ENCODE measurements around the gene OR9Q1. TPM values are rescaled to one million over a fixed set of nuclear protein-coding genes. Genes with fewer than 3 reads are reported as not detected.

Gene OR9Q1
- total RNA-seq, 1 donor from 2014 or later = not detected

DNA sequence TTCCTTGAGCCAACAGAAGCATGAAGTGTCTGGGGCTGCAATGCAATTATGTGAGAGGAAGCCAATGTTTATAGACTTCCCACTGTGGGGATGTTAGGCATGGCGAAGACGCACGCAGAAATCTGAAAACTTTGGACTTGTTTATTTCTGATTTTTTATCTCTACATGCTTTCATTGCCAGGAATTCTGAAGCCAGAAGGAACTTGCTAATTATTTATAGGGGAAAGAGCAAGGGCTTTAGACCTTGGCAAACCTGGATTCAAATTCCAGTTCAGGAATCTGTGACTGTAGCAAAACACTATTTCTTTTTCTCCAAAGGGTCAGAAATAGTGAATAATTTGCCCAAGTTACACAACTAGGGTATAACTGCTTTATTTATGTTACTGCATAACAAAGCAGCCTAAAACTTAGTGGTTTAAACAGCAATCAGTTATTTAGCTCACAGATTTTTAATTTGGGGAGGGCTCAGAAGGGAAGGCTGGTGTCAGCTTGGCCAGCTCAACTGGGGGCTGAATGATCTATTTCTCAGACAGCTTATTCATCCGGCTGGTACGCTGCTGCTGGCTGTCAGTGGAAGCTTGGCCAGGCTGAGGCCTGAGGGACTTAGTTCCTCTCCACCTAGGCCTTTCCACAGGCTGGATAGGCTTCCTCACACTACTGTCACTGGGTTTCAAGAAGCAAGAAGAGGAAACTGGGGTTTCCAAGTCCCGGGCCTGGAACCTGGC is 5.2 kb downstream of the OR9Q1 start:
- intact Hi-C loops (cut with DNase I) = no loop called here
- DNase-seq (ENCODE audit: low spot score) = no peak

DNA sequence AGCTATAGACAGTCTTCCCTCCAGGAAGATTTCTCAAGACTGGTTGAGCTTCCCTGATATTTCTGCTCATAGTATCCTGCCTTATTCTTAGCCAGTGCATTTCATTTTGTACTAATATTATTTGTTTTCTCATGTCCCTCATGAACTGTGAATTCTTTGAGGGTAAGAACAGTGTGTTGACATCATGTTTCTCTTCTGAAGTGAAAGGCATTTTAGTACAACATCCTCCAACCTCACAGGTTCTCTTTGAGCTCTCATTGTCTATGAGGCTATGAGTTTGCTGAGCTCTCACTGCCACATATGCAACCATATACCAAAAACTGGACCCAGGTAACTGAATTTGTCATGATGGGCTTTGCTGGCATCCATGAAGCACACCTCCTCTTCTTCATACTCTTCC is 7.0 kb downstream of the OR9Q1 start, which contains the start of gene OR6Q1:
OR6Q1 (plus strand) TSS at position 301 of the 400 bp plus-strand sequence; CDS start at position 301, 0 bp downstream.
- DNase-seq (ENCODE audit: low spot score) = no peak
- intact Hi-C loops (cut with DNase I) = no loop called here

DNA sequence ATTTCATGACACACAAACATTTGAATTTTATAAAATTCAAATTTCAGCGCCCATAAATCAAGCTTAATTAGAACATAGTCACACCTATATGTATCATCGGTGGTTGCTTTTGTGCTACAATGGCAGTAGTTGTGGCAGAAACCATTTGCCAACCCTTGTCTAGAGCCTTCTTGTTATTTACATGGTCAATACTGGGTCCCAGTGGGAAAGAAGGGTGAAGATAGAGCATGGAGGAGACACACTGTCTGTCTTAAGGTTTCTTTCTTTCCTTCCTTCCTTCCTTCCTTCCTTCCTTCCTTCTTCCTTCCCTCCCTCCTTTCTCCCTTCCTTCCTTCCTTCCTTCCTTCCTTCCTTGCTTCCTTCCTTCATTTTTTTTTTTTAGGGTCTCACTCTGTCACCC is 10.8 kb downstream of the OR9Q1 start:
- DNase-seq (ENCODE audit: low spot score) = no peak
- intact Hi-C loops (cut with DNase I) = no loop called here

DNA sequence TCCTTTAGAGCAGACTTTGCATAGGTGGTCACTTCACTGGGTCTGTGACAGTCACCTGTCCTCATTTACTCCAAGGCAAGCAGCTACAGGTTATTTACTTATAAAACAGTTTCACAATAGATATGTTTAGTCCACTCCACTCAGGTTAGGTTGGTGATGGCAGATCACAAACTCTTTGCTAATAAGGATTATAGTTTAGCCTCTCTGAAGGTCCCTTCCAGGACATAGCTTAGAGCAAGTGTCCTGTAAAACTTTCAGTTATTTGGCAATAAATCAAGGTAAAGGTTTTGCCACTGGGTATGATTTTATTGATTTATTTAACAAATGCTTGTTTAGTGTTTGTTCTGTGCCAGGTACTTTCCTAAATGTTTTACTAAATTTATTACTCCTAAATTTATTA is 15.9 kb downstream of the OR9Q1 start:
- intact Hi-C loops (cut with DNase I) = no loop called here

DNA sequence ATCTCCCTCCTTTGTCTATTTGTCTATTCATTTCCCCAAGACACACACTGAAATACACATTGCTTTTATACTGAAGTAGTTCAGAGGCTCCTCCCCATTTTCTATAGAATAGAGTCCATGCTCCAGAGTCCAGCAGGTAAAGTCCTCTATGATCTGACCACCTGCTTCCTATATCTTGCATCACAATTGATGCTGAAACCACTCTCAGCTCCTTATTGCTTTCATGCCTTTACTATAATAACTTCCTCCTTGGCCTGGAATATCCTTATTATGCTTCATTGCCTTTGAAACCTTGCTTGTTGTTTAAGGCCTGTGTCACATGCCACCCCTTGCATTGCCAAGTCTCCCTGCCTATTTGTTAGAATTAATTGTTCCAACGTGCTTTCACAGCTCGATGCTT is 19.7 kb downstream of the OR9Q1 start:
- DNase-seq (ENCODE audit: low spot score) = no peak
- intact Hi-C loops (cut with DNase I) = no loop called here

More for the DNA sequence above, 15.9 kb downstream of the OR9Q1 start:
- DNase-seq (ENCODE audit: low spot score) = no peak

DNA sequence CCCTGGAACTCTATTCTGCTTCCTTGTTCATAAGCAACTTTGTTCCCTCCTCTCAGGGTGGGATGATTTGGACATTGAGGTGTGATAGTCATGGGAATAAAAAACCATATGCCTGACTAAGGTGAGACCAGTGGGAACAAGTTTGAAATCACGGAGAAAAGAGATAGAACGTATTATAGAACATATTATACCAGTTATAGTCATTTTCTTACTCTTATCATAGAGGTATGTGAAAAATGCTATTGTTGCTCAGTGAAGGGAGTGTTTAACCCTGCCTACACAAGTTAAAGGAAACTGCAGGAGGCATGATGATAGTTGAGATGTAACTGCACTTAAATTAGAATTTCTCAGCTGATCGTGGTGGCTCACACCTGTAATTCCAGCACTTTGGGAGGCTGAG is 22.6 kb downstream of the OR9Q1 start:
- intact Hi-C loops (cut with DNase I) = no loop called here
- DNase-seq (ENCODE audit: low spot score) = no peak

DNA sequence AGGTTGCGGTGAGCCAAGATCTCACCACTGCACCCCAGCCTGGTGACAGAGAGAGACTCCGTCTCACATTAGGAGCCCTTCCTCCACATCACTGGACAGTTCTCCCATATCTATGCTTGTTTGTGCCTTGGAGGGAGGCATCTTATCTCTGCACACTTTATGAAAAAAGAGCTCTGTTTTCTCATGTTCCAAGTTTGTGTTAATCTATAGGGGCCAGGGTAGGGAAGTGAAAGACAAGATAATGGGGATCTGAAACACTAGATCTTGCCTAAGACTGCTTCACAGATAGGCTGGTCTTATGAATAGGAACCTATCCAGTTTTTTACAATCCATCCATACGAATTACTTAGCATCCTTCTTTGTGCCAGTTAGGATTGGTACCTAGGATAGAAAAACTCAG is 24.1 kb downstream of the OR9Q1 start:
- no peak for DNase-seq (ENCODE audit: low spot score)
- intact Hi-C loops (cut with DNase I) = no loop called here

DNA sequence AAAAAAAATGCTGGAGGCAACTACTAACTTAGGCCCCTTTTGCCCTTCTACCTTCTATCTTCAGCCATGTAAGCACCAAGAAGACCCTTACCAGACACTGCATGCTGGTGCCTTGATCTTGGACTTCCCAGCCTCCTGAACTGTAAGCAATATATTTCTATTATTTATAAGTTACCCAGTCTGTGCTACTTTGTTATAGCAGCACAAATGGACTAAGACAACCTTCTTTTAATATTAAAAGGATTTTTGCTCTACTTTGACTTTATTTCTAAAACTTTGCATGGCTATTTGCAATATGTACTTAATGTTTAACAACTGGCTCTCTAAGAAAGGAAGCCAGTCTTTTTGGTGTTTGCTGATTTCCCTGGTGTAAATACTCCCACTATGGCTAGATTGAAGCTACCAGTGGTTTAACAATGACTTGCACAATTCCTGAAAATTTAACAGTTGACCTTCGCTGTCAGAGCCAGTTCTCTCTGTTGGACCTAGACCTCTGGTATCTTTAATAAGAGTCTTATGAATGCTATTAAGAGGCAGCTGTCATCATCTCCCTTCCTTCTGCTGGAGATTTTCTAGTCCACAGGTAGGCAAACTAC is 32.2 kb downstream of the OR9Q1 start:
- intact Hi-C loops (cut with DNase I) = no loop called here
- DNase-seq (ENCODE audit: low spot score) = no peak

DNA sequence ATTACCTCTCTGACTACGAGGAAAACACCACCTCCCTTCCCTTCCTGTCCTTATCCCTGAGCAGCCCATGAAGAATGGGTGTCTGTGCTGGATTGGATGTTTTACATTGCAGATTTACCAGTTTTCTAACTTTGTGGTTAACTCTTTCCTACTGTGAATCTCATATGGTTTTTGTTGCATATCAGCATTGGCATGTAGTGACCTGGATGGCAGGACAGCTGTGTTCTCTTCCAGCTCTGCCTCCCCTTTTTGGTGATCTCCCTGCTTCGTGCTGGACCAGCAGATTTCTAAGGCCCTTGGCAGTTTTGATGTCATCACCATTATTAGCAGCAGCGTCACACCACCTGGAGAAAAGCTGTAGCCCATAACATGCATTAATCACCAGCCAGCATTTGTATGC is 33.8 kb downstream of the OR9Q1 start:
- DNase-seq (ENCODE audit: low spot score) = no peak
- intact Hi-C loops (cut with DNase I) = no loop called here

DNA sequence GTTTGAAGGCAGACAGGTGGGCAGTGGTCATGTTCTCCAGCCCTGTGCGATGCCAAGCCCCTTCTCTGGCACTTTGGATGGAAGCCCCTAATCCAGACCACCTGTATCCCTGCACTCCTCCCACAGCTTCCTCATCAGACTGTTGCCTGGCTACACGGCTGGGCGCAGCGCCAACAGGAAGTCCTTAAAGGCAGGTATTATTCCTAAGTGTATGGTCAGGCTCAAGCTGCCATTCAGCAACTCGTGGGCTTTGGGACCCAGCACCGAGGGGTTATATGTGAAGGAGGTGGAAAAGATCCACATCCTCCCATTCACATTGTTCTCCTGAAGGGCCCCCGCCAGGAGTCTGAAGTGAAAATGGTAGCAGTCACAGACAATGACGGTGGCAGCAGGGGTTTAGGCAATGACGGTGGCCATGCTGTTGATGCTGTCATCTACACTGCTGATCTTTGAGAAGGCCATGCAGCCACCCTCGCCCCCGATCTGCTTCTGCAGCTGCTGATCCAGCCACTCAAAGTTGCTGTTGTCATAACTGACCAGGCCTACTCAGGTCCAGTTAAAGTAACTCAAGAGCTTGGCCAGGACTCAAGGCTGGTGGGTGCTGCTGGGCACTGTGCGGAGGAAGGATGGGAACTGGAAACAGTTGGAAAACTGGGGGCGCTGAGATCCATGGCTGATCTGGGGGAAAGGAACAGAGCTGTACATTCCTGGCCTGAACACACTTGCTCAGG is 34.8 kb downstream of the OR9Q1 start:
- intact Hi-C loops (cut with DNase I) = no loop called here
- DNase-seq (ENCODE audit: low spot score) = no peak

DNA sequence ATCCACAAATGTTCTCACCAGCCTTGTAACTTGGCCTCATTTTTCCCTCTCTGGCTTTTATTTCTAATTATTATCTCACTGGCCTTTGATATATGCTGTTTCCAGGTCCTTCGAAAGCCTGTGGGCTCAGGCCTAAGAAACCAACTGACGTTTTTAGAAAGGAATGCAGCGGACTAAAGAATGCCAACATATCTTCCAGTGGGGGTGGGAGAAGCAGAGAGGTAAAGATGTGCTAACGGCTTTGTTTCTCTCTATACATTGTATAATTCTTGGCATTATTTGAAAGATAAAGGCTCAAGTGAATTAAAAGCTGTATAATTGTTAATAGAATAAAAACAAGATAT is 35.3 kb downstream of the OR9Q1 start:
- intact Hi-C loops (cut with DNase I) = no loop called here
- DNase-seq (ENCODE audit: low spot score) = no peak

DNA sequence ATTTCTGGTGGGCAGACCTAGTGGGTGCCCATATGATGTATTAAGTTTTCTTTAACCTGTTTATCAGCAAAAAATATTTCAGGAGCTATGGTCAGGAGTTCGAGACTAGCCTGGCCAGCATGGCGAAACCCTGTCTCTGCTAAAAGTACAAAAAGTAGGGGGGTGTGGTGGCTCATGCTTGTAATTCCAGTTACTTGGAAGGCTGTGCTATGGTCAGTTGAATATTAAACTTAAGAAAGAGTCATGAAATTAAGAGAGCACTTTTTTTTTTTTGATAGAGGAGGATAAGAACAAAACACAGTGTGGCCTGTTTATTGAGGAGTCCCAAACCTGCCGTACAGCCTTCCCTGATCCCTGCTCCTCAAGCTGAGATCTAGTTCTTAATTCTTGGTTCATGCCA is 36.9 kb downstream of the OR9Q1 start:
- no peak for DNase-seq (ENCODE audit: low spot score)
- intact Hi-C loops (cut with DNase I) = no loop called here

DNA sequence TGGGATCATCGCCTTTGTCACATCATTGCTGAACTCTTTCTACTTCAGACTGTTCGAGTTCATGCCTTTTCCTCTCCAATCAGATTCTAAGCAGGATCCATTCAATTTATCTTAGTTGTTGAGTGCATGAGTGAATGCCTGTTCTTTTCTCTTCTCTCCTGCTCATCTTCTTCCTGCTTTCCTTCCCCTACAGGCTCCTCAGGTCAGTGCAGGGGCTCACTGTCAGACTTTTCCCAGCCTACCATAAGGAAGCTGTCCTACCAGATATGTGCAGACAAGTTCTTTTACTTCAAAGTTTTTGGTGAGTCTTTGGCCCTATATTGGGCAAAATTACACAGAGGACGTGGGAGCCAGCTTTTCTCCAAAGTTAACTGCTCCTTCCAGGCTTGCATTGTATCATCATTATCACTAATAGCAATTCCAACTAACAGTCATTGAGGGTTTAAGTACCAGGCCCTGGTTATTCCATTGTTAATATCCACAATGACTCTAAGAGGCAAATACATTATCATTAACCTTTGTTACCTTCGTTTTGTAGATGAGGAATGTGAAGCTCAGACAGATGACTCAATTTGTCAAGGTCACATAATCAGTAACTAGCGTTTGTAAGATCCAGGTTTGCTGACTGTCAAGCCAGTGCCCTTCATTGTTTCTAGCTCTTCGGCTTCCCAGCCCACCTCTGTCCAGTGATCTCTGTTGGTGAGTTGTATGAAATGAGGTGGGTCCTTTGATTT is 37.4 kb downstream of the OR9Q1 start:
- no peak for DNase-seq (ENCODE audit: low spot score)
- intact Hi-C loops (cut with DNase I) = no loop called here

DNA sequence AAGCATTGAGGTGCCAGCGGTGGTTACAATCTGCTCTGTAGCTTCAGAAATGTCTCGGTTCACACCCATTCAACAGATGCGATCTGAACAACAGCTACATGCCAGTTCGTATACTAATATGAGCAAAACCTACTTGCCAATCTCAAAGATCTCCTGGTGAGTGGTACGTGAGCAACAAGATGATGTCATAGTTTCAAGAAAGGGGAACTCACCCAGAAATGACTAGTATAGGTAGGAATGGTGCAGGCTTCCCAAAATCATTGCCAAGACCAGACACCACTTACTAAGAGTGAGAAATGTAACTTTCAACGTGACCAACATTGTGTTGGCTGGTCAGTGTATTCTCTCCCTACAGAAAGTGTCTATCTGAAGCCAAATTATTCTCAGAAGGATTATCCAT is 38.1 kb downstream of the OR9Q1 start:
- intact Hi-C loops (cut with DNase I) = no loop called here
- no peak for DNase-seq (ENCODE audit: low spot score)

DNA sequence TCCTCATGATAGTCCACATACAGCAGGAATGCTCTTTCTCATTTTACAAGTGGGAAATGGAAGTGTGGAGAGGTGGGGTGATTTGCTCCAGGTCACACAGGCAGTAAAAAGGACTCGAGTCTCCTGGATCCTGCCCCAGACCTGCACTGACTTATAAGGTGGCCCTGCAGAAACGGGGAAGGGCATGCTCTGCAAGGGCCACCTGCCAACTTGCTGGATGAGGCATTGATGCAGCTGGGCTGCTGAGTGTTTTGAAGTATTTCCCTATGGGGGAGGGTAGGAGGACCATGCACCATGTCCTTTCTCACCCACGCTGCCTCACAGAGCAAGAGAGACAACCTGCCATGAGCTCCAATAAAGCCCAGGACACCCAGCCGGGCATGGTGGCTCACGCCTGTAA is 44.0 kb downstream of the OR9Q1 start:
- DNase-seq (ENCODE audit: low spot score) = no peak
- intact Hi-C loops (cut with DNase I) = no loop called here

DNA sequence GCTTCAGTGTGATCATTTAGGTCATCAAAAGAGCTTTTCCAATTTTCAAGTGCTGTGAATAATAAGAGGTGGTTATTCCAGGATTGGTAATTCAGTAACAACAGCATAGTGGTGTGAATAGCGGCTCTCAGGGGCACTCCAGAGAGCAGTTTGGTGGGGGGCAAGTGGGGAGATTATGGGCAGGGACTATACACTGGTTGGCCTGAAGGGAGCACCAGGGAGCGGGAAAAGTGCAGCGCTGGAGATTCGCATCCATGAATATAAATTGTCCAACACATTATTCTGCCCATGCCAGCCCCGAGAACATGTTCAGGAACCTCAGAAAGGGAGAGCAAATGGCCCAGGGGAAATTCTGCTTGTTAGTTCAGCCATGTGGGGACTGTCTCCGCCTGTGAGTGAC is 45.0 kb downstream of the OR9Q1 start:
- intact Hi-C loops (cut with DNase I) = no loop called here
- DNase-seq (ENCODE audit: low spot score) = no peak

DNA sequence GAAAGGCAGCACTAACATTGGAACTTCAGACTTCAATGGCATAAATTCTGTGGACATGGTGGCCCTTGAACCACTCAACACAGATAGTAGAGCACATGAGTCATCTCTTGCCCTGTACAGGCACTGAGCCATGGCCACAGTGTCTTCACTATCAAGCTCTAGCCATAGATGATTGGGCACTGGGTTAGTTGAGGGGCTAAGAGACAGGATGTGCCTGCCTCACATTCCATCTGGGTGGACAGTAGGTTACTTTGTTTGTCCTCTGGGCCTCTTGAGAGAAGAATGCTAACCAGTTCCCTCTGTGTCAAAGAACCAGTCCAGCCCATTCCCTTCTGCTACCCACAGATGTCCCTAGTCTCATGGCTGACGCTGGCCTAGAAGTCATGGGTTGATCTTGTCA is 46.9 kb downstream of the OR9Q1 start:
- DNase-seq (ENCODE audit: low spot score) = no peak
- intact Hi-C loops (cut with DNase I) = no loop called here

DNA sequence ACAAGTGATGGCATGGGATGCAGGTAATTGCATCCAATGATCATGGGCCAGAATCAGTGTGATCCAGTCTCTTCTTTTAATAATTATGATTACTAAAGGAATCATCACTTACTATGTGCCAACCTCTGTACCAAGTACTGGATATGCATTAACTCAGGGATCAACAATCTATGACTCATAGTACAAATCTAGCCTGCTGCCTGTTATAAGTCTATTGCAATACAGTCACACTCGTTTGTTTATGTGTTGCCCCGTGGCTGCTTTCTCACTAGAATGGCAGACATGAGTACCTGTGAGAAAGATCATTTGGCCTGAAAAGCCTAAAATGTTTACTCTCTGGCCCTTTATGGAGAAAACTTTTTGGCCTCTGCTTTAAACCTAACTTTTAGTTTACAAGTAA is 52.1 kb downstream of the OR9Q1 start:
- intact Hi-C loops (cut with DNase I) = no loop called here
- no peak for DNase-seq (ENCODE audit: low spot score)

DNA sequence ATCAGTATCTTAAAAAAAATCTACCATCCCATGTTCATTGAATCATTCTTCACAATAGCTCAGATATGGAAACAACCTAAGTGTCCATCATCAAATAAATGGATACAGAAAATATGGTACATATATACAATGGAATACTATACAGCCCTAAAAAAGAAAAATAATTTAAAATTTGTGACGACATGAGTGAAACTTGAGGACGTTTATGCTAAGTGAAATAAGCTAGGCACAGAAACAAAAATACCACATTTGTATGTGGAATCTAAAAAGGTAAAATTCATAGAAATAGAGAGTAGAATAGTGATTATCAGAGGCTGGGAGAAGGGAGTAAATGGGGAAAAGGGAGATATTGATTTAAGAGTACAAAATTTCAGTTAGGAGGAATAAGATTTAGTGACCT is 62.8 kb downstream of the OR9Q1 start:
- DNase-seq (ENCODE audit: low spot score) = no peak
- intact Hi-C loops (cut with DNase I) = no loop called here

DNA sequence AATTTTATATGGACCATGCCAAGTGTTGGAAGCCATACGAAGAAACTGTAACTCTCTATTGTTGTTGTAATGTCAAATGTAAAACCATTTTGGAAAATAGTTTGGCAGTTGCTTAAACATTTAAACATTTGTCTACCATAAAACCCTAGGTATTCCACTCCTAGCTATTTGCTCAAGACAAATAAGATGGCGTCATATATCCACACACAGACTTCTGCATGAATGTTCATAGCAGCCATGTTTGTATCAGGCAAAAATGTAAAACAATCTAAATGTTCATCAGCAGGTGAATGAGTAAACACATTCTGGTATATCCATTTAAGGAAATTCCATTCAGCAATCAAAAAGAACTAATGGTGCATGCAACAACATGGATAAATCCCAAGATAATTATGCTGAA is 73.8 kb downstream of the OR9Q1 start:
- DNase-seq (ENCODE audit: low spot score) = no peak
- intact Hi-C loops (cut with DNase I) = no loop called here

Data from cardiac septum (tissue), 1 donor.